Glomerular visceral epithelial cell (primary cell): Measurements from ENCODE around the gene CHTF8.
"Not testable (repeated sequence)": the region's sequence is repeated elsewhere in the genome, so short reads cannot be mapped to it uniquely, and the experiment has no call there.

Experiments
- DNase-seq: peaks from one replicate; pipeline ENCODE4 v3.0.0-alpha.2; 2016; ENCODE audit errors: extremely low spot score

CHTF8 gene

GRCh38 chr16:69132424-69133252, at the start of gene CHTF8, which contains the start of gene UTP4:
TSS of gene CHTF8 (minus strand) at chr16:69132588. CDS start at chr16:69121458, 11,130 bp downstream.
TSS of gene UTP4 (plus strand) at chr16:69132649. CDS start at chr16:69133460, 811 bp downstream.
- DNase-seq: peak; percentile 80

GRCh38 chr16:69180011-69180338, 47.6 kb upstream of the CHTF8 start:
- no peak for DNase-seq

GRCh38 chr16:69179328-69180010, 47.1 kb upstream of the CHTF8 start:
- peak; percentile 55 for DNase-seq

GRCh38 chr16:69176033-69176800, 43.8 kb upstream of the CHTF8 start:
- no peak for DNase-seq

GRCh38 chr16:69171325-69172084, 39.1 kb upstream of the CHTF8 start:
- no peak for DNase-seq

- DNase-seq: no peak
Observed at GRCh38 chr16:69169607-69170352, 37.4 kb upstream of the CHTF8 start.

GRCh38 chr16:69169051-69169450, 36.7 kb upstream of the CHTF8 start:
- DNase-seq: no peak

- DNase-seq: no peak
Observed at GRCh38 chr16:69166946-69167930, 34.9 kb upstream of the CHTF8 start.

- no peak for DNase-seq
Observed at GRCh38 chr16:69166221-69166833, 33.9 kb upstream of the CHTF8 start.

GRCh38 chr16:69165584-69165983, 33.2 kb upstream of the CHTF8 start:
- DNase-seq: no peak

GRCh38 chr16:69160192-69160591, 27.8 kb upstream of the CHTF8 start:
- DNase-seq: no peak

GRCh38 chr16:69157196-69157595, 24.8 kb upstream of the CHTF8 start:
- no peak for DNase-seq

GRCh38 chr16:69150146-69150865, 17.9 kb upstream of the CHTF8 start:
- DNase-seq: peak; percentile 68

GRCh38 chr16:69149621-69150020, 17.2 kb upstream of the CHTF8 start:
- not testable (repeated sequence) for DNase-seq

GRCh38 chr16:69145658-69146057, 13.3 kb upstream of the CHTF8 start:
- DNase-seq: no peak

- DNase-seq: peak; percentile 7
Observed at GRCh38 chr16:69143116-69143515, 10.7 kb upstream of the CHTF8 start.

- no peak for DNase-seq
Observed at GRCh38 chr16:69141936-69142335, 9.5 kb upstream of the CHTF8 start.

- no peak for DNase-seq
Observed at GRCh38 chr16:69141014-69141413, 8.6 kb upstream of the CHTF8 start.

GRCh38 chr16:69139464-69139863, 7.1 kb upstream of the CHTF8 start:
- not testable (repeated sequence) for DNase-seq
